ENCODE measurements around the gene RNF114. TPM values are rescaled to one million over a fixed set of nuclear protein-coding genes. Genes with fewer than 3 reads are reported as not detected.

RNF114 gene
- total and polyA plus RNA-seq, 2 donors (not counting 1 experiment from before 2014, with no cell fraction given): 65.2 to 70.2 TPM

DNA sequence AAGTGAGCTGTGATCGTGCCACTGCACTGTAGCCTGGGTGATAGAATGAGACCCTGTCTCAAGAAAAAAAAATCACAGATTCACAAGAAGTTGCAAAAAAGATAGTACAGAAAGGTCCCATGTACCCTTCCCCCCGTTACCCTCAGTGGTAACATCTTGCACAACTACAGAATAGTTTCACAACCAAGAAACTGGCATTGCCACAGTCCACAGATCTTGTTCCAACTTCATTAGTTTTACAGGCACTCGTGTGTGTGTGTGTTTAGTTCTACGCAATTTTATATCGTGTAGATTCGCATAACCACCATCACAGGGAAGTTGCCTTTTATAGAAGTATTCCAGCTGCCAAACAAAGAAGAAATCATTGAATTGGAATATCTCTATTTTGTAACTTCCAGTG lies 40.0 kb upstream of the RNF114 start:
- H2AFZ ChIP-seq (ENCODE audit: low read length): no peak overlapping the region
- no peaks in the 10 kb centered on the region for H3K36me3 ChIP-seq (ENCODE audit: control insufficient read depth, insufficient read depth, low read length)
- no peaks in the 10 kb centered on the region for H4K20me1 ChIP-seq (ENCODE audit: control insufficient read depth, extremely low read depth, insufficient read depth, low read length)
- no peak overlapping the region for H3K4me2 ChIP-seq (ENCODE audit: extremely low read depth, insufficient read depth, low read length)
- no peak overlapping the region for H3K4me3 ChIP-seq (replicated peaks in 1 of 4; ENCODE audit: control extremely low read depth in 1 of 4, insufficient read depth in 1 of 4, low read depth in 3 of 4, low read length in 4 of 4)
- no peak overlapping the region for H3K9ac ChIP-seq (ENCODE audit: insufficient read depth, low read length)
- no peak overlapping the region for H3K27ac ChIP-seq (ENCODE audit: insufficient read depth, low read length)
- H3K27me3 ChIP-seq (ENCODE audit: control insufficient read depth, insufficient read depth, low read length): no peaks in the 10 kb centered on the region
- peaks cover 5% of the 10 kb centered on the region for H3K4me1 ChIP-seq (ENCODE audit: control insufficient read depth, extremely low read depth, insufficient read depth, low read length)
- DNase-seq (ENCODE audit: low read depth in 2 of 2): no peak
- H3K9me3 ChIP-seq (ENCODE audit: control insufficient read depth, insufficient read depth, low read depth, low read length): no peaks in the 10 kb centered on the region
- TF ChIP-seq, protein P1, sequence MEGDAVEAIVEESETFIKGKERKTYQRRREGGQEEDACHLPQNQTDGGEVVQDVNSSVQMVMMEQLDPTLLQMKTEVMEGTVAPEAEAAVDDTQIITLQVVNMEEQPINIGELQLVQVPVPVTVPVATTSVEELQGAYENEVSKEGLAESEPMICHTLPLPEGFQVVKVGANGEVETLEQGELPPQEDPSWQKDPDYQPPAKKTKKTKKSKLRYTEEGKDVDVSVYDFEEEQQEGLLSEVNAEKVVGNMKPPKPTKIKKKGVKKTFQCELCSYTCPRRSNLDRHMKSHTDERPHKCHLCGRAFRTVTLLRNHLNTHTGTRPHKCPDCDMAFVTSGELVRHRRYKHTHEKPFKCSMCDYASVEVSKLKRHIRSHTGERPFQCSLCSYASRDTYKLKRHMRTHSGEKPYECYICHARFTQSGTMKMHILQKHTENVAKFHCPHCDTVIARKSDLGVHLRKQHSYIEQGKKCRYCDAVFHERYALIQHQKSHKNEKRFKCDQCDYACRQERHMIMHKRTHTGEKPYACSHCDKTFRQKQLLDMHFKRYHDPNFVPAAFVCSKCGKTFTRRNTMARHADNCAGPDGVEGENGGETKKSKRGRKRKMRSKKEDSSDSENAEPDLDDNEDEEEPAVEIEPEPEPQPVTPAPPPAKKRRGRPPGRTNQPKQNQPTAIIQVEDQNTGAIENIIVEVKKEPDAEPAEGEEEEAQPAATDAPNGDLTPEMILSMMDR (conservative IDR thresholded peaks at IDR 0.05 in 1 of 2, IDR thresholded peaks at IDR 0.05 in 1 of 2; ENCODE audit: low read depth in 1 of 2, low read length in 2 of 2): no peak
- TF ChIP-seq EZH2 (IDR thresholded peaks at IDR 0.05; ENCODE audit: low read length, missing control alignments): no peak
- no peaks in the 10 kb centered on the region for H3K79me2 ChIP-seq (ENCODE audit: control insufficient read depth, insufficient read depth, low read length)

DNA sequence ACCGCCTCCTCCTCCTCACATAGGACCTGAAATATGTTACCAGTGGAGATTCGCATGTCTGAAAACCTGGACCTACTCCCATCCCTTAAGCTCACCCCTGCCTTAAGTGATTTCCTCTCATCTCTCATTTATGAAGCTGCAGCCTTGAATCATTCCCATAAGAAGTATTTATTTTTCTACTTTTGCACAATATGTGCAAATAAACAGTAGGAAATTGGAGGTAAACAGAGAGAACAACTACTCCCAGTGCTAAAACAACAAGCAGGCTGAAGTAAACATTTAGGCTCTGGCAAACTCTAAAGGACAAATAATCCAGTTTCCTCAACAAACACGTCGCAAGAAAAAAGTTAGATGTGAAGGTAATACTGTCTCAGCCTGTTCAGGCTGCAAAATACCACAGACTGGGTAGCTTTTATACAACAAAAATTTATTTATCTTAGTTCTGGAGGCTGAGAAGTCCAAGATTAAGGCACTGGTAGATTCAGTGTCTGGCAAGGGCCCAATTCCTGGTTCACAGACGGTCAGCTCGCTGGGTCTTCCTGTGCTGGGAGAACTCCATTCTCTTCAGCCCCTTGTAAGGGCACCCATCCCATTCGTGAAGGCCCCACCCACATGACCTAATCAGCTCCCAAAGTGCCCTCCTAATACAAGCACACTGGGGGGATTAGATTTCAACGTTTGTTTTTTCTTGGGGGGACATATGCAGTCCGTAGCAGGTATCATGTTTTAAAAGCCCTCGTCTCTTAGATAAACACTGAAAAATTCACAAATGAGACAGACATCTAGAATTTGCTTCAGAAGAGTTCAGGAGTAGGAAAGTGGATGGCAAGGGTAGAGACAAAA lies 36.4 kb upstream of the RNF114 start:
- TF ChIP-seq, protein P1 (conservative IDR thresholded peaks at IDR 0.05 in 1 of 2, IDR thresholded peaks at IDR 0.05 in 1 of 2; ENCODE audit: low read depth in 1 of 2, low read length in 2 of 2): no peak
- no peak for TF ChIP-seq EZH2 (IDR thresholded peaks at IDR 0.05; ENCODE audit: low read length, missing control alignments)
- H2AFZ ChIP-seq (ENCODE audit: low read length): no peak overlapping the region
- DNase-seq (ENCODE audit: low read depth in 2 of 2): no peak
- no peak overlapping the region for H3K9ac ChIP-seq (ENCODE audit: insufficient read depth, low read length)
- H3K27me3 ChIP-seq (ENCODE audit: control insufficient read depth, insufficient read depth, low read length): no peaks in the 10 kb centered on the region
- no peaks in the 10 kb centered on the region for H3K4me1 ChIP-seq (ENCODE audit: control insufficient read depth, extremely low read depth, insufficient read depth, low read length)
- H3K27ac ChIP-seq (ENCODE audit: insufficient read depth, low read length): no peak overlapping the region
- H3K9me3 ChIP-seq (ENCODE audit: control insufficient read depth, insufficient read depth, low read depth, low read length): no peaks in the 10 kb centered on the region
- no peak overlapping the region for H3K4me3 ChIP-seq (replicated peaks in 1 of 4; ENCODE audit: control extremely low read depth in 1 of 4, insufficient read depth in 1 of 4, low read depth in 3 of 4, low read length in 4 of 4)
- peaks cover 3% of the 10 kb centered on the region for H3K36me3 ChIP-seq (ENCODE audit: control insufficient read depth, insufficient read depth, low read length)
- H3K4me2 ChIP-seq (ENCODE audit: extremely low read depth, insufficient read depth, low read length): no peak overlapping the region
- H3K79me2 ChIP-seq (ENCODE audit: control insufficient read depth, insufficient read depth, low read length): no peaks in the 10 kb centered on the region
- H4K20me1 ChIP-seq (ENCODE audit: control insufficient read depth, extremely low read depth, insufficient read depth, low read length): no peaks in the 10 kb centered on the region

DNA sequence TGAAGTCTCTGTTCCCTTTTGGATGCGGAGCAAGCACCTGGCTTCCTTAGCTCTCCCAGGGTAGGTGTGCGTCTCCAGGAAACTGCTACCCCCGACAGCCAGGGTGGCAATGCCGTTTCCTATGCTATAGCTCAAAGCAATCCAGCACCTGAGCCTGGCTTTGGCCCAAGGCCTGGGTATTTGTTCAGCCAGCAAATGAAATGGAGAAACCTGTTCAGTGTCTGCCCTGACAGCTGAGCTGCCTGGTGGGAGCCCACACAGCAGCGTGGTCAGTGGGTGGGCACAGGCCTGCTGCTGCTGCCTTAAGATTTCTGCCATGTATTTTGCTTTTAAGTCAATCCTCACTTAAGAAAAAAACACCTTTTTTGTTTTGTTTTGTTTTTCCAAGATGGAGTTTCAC lies 34.6 kb upstream of the RNF114 start:
- Histone ChIP-seq H3K9ac (ENCODE audit: insufficient read depth, low read length) (no peak overlapping the region), H3K9me3 (ENCODE audit: control insufficient read depth, insufficient read depth, low read depth, low read length) (no peaks in the 10 kb centered on the region), H3K79me2 (ENCODE audit: control insufficient read depth, insufficient read depth, low read length) (no peaks in the 10 kb centered on the region), H3K27ac (ENCODE audit: insufficient read depth, low read length) (no peak overlapping the region), H3K4me3 (replicated peaks in 1 of 4; ENCODE audit: control extremely low read depth in 1 of 4, insufficient read depth in 1 of 4, low read depth in 3 of 4, low read length in 4 of 4) (no peak overlapping the region), H3K4me2 (ENCODE audit: extremely low read depth, insufficient read depth, low read length) (no peak overlapping the region), H3K4me1 (ENCODE audit: control insufficient read depth, extremely low read depth, insufficient read depth, low read length) (no peaks in the 10 kb centered on the region), H4K20me1 (ENCODE audit: control insufficient read depth, extremely low read depth, insufficient read depth, low read length) (no peaks in the 10 kb centered on the region), H2AFZ (ENCODE audit: low read length) (no peak overlapping the region), H3K36me3 (ENCODE audit: control insufficient read depth, insufficient read depth, low read length) (peaks cover 8% of the 10 kb centered on the region), H3K27me3 (ENCODE audit: control insufficient read depth, insufficient read depth, low read length) (no peaks in the 10 kb centered on the region)
- no peak for DNase-seq (ENCODE audit: low read depth in 2 of 2)
- TF ChIP-seq EZH2 (IDR thresholded peaks at IDR 0.05; ENCODE audit: low read length, missing control alignments): no peak
- TF ChIP-seq, protein P1 (conservative IDR thresholded peaks at IDR 0.05 in 1 of 2, IDR thresholded peaks at IDR 0.05 in 1 of 2; ENCODE audit: low read depth in 1 of 2, low read length in 2 of 2): no peak
